Activated T-cell treated with anti-CD3 and anti-CD28 coated beads, Interleukin-2, amount 50 U/mL, for 24 hours (primary cell): Measurements from ENCODE around the gene TMEM233.
A peak's percentile ranks its signal among the peaks of the same experiment; 100 is the strongest.

Experiments used
- DNase-seq: peaks from one replicate; pipeline ENCODE4 v3.0.0-alpha.2; 2020
- H3K27ac Mint-ChIP-seq: 2 replicates; pipeline ENCODE4 v1.8.0; 2020; ENCODE audit warnings: mild to moderate bottlenecking, mixed read lengths
- H3K27me3 Mint-ChIP-seq: 2 replicates; pipeline ENCODE4 v1.8.0; 2020; ENCODE audit warnings: mixed read lengths
- H3K36me3 Mint-ChIP-seq: 2 replicates; pipeline ENCODE4 v1.8.0; 2020; ENCODE audit warnings: low read depth, mixed read lengths
- H3K4me1 Mint-ChIP-seq: 2 replicates; pipeline ENCODE4 v1.8.0; 2020; ENCODE audit warnings: low read depth, mixed read lengths
- H3K4me3 Mint-ChIP-seq: 2 replicates; pipeline ENCODE4 v1.8.0; 2020; ENCODE audit warnings: mild to moderate bottlenecking, moderate library complexity, mixed read lengths
- H3K9me3 Mint-ChIP-seq: 2 replicates; pipeline ENCODE4 v1.8.0; 2020; ENCODE audit warnings: mixed read lengths

Gene TMEM233

GRCh38 chr12:119659289-119659897, 65.8 kb downstream of the TMEM233 start:
- Mint-ChIP-seq H3K9me3 (no peaks in the 10 kb centered on the region), H3K4me1 (peaks cover 1% of the 10 kb centered on the region), H3K27ac (no peak overlapping the region), H3K4me3 (no peak overlapping the region), H3K36me3 (no peaks in the 10 kb centered on the region), H3K27me3 (no peaks in the 10 kb centered on the region)
- no peak for DNase-seq

DNA sequence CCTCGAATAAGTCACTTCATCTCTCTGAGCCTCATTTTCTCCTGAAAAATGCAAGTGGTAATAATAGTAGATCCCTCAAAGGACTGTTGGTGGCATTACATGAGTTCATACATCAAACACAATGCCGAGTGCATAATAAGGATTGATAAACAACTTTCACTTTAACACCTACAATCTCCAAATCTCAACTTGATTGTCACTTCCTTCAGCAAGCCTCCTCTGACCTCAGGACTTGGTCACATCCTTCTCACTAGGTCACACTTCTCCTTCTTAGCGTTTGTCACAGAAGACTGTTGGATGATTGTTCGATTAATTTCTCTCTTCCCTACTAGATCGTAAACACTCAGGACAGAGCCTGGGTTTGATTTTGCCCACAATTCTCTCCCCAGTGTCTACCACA, 66.5 kb downstream of the TMEM233 start:
- H3K4me3 Mint-ChIP-seq, result no peak overlapping the region
- no peak overlapping the region for H3K27ac Mint-ChIP-seq
- H3K4me1 Mint-ChIP-seq, result peaks cover 1% of the 10 kb centered on the region
- no peak for DNase-seq
- H3K27me3 Mint-ChIP-seq, result no peaks in the 10 kb centered on the region
- H3K9me3 Mint-ChIP-seq, result no peaks in the 10 kb centered on the region
- H3K36me3 Mint-ChIP-seq, result no peaks in the 10 kb centered on the region

DNA sequence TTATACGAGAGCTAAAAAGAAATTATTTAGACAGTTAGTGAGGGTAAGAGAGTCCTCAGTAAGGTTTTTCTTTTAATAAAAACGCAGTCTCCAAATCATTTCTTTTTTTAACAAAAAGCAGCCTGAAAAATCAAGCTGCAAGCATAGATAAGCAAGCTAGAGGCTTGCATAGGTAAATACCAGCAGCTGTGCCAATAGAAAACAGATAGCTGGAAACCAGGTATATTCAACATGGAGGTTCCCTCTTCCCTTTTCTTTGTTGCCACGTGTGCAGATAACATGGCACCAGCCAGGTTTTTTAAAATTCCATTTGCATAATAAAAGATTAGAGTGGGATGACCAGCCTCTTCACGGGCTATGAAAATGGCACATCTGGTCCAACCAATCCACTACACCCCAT, 68.3 kb downstream of the TMEM233 start:
- no peaks in the 10 kb centered on the region for H3K27me3 Mint-ChIP-seq
- H3K4me1 Mint-ChIP-seq, result peaks cover 12% of the 10 kb centered on the region
- H3K27ac Mint-ChIP-seq, result no peak overlapping the region
- no peak overlapping the region for H3K4me3 Mint-ChIP-seq
- no peaks in the 10 kb centered on the region for H3K9me3 Mint-ChIP-seq
- no peaks in the 10 kb centered on the region for H3K36me3 Mint-ChIP-seq
- no peak for DNase-seq

DNA sequence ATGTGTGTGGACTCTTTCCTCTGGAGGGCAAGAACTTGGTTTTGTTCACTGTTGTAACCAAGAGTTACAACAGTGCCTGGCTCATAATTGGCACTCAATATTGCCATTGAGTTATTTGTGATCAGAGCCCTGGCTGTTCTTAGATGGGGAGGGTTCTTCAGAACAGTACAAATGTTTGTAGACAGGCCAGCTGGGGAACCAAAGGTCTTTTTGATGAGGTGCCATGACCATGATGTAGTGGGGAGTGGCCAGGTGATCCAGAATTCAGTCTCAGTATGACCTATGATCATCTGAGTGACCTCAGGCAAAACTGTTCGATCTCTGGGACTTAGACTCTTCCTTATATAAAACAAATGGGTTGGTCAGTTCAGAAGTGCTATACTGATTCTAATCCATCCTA, 71.1 kb downstream of the TMEM233 start:
- Mint-ChIP-seq H3K36me3 (peaks cover 12% of the 10 kb centered on the region), H3K4me3 (no peak overlapping the region), H3K4me1 (peaks cover 26% of the 10 kb centered on the region), H3K27me3 (no peaks in the 10 kb centered on the region), H3K9me3 (no peaks in the 10 kb centered on the region), H3K27ac (no peak overlapping the region)
- no peak for DNase-seq

GRCh38 chr12:119665164-119665929, 71.8 kb downstream of the TMEM233 start:
- Mint-ChIP-seq H3K27ac (no peak overlapping the region), H3K36me3 (peaks cover 19% of the 10 kb centered on the region), H3K27me3 (no peaks in the 10 kb centered on the region), H3K4me3 (no peak overlapping the region), H3K9me3 (no peaks in the 10 kb centered on the region), H3K4me1 (peaks cover 32% of the 10 kb centered on the region)
- no peak for DNase-seq

DNA sequence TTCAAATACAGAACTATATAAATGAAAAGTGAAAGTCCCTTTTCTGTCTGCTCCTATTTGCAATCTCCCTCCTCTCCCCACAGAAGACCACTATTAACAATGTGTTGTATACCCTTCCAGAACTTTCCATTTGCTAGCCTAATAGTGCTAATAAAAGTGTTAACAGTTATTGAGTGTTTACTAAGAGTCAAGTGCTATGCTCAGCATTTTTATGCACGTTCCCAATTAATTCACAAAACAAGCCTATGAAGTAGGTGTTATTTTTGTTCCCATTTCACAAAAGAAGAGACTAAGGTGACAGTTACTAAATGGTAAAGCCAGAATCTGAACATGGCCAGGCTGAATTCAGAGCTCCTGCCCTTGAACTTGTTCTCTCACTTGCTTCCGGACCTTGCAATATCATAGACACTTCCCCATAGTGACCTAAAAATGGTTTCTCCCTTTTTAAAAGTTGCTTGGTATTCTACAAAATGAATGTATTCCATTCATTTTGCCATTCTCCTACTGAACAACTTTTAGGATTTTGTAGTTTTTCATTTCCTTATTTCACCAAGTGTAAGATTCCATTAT, 72.7 kb downstream of the TMEM233 start:
- peaks cover 41% of the 10 kb centered on the region for H3K4me1 Mint-ChIP-seq
- H3K4me3 Mint-ChIP-seq, result peak overlapping the region; percentile 94
- peak overlapping the region; percentile 55 for H3K27ac Mint-ChIP-seq
- no peaks in the 10 kb centered on the region for H3K9me3 Mint-ChIP-seq
- no peaks in the 10 kb centered on the region for H3K27me3 Mint-ChIP-seq
- peaks cover 29% of the 10 kb centered on the region for H3K36me3 Mint-ChIP-seq
- no peak for DNase-seq

DNA sequence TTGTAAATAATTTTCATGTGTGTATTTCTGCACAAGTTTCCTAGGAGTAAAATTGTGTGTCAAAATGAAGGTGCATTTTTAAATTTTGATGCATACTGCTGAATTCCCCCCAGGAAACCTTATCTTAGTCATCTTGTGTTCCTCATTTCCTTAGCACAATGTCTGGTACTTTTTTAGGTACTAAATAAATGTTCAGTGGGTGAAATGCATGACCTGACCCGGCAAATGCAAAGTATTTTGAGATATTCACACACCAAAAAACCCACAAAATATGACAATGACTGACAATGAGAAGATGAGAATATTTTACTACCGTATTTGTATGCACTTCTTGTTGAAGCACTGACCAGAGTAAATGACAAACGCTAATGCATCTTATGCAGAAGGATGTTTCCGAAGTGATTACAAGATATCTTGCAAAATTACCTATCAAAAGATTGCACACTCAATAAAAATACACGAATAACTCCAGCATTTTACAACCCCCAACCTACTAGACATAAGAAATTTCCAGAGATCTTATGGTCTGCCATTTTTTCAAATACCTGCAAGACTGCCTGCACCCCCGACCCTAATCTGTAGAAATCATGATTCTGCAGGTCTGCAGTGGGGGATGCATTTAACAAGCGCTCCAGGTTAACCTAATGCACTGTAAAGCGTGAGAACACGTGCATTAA, 73.5 kb downstream of the TMEM233 start:
- Mint-ChIP-seq H3K27me3 (no peaks in the 10 kb centered on the region), H3K36me3 (peaks cover 36% of the 10 kb centered on the region), H3K4me1 (peaks cover 48% of the 10 kb centered on the region), H3K4me3 (peak overlapping the region; percentile 94), H3K9me3 (no peaks in the 10 kb centered on the region), H3K27ac (peak overlapping the region; percentile 96)
- no peak for DNase-seq

DNA sequence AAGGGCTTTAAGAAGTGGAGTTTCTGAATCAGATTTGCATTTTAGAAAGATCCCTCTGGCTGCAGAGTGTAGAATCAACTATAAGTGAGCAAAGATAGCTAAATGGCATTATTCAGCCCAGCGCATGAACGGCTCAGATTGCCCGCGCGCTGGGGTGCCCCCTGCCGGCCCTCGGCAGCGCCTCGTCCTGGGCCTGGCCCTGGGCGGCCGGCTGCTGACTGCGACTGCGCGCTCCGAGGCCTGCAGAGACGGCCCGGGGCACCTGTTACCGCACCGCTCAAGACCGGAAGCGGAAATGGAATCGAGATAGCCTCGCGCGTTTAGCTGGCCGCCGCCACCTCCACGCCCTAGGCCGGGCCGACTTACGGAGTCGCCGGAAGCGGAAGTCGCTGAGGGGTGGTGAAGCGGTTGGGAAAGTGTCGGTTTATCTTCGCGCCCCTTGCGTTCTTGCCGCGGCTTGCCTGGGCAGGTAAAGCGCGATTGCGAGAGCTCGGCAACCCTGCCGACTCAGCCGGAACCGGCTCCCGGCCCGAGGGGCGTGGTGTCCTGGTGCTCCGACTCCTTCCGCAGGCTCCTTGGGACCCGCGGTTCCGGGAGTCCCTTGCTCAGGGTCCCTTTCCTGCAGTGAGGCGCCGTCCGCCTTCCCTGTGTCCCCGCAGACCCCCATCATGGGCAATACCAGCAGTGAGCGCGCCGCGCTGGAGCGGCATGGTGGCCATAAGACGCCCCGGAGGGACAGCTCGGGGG, 74.2 kb downstream of the TMEM233 start, which contains the start of gene PRKAB1:
TSS of gene PRKAB1 (plus strand) at position 557 of the 747 bp plus-strand sequence. CDS start at position 669, 112 bp downstream.
- DNase-seq, result peak; percentile 96
- Mint-ChIP-seq H3K9me3 (no peaks in the 10 kb centered on the region), H3K4me1 (peaks cover 55% of the 10 kb centered on the region), H3K27me3 (no peaks in the 10 kb centered on the region), H3K36me3 (peaks cover 43% of the 10 kb centered on the region), H3K4me3 (peak within 1 kb of the TSS; percentile 94), H3K27ac (peak within 1 kb of the TSS; percentile 96)

GRCh38 chr12:119668324-119668841, 74.8 kb downstream of the TMEM233 start:
- H3K27me3 Mint-ChIP-seq, result no peaks in the 10 kb centered on the region
- H3K27ac Mint-ChIP-seq, result peak overlapping the region; percentile 96
- DNase-seq, result no peak
- H3K4me1 Mint-ChIP-seq, result peaks cover 61% of the 10 kb centered on the region
- no peaks in the 10 kb centered on the region for H3K9me3 Mint-ChIP-seq
- H3K36me3 Mint-ChIP-seq, result peaks cover 49% of the 10 kb centered on the region
- H3K4me3 Mint-ChIP-seq, result peak overlapping the region; percentile 94

GRCh38 chr12:119669744-119670472, 76.3 kb downstream of the TMEM233 start:
- peaks cover 75% of the 10 kb centered on the region for H3K4me1 Mint-ChIP-seq
- no peak for DNase-seq
- H3K9me3 Mint-ChIP-seq, result no peaks in the 10 kb centered on the region
- H3K27ac Mint-ChIP-seq, result peak overlapping the region; percentile 79
- H3K27me3 Mint-ChIP-seq, result no peaks in the 10 kb centered on the region
- peaks cover 65% of the 10 kb centered on the region for H3K36me3 Mint-ChIP-seq
- H3K4me3 Mint-ChIP-seq, result peak overlapping the region; percentile 94

DNA sequence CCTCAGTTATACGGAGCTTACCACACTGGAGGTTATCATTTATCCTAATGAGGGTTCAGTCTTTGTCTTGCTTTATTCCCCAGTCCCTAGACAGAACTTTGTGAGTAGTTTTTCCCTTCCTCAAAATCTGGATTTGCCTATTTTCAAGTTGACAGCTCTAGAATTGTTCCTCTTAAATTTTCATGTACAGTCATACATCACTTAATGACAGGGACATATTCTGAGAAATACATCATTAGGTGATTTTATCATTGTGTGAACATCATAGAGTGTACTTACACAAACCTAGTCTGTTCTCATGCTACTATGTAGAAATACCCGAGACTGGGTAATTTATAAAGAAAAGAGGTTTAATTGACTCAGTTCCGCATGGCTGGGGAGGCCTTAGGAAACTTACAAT, 77.5 kb downstream of the TMEM233 start:
- Mint-ChIP-seq H3K4me3 (peak overlapping the region; percentile 94), H3K4me1 (peaks cover 74% of the 10 kb centered on the region)
- no peak for DNase-seq

DNA sequence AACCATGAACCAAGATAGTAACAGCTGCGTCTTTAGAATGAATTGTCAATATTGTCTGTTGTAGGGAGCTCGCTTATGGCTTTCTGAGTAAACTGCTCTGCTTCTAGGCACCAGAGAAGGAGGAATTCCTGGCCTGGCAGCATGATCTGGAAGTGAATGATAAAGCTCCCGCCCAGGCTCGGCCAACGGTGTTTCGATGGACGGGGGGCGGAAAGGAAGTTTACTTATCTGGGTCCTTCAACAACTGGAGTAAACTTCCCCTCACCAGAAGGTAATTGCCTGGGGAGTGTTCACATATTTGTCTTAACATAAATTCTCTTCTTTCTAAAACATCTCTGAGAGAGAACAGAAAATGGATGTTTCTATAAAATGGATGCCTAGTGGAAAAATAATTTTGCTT, 78.6 kb downstream of the TMEM233 start:
- Mint-ChIP-seq H3K27ac (peak overlapping the region; percentile 85), H3K4me3 (no peak overlapping the region), H3K36me3 (peaks cover 87% of the 10 kb centered on the region), H3K27me3 (no peaks in the 10 kb centered on the region), H3K9me3 (no peaks in the 10 kb centered on the region), H3K4me1 (peaks cover 63% of the 10 kb centered on the region)
- DNase-seq, result no peak

More for the DNA sequence above, 77.5 kb downstream of the TMEM233 start:
- Mint-ChIP-seq H3K36me3 (peaks cover 76% of the 10 kb centered on the region), H3K27ac (peak overlapping the region; percentile 79), H3K27me3 (no peaks in the 10 kb centered on the region), H3K9me3 (no peaks in the 10 kb centered on the region)

DNA sequence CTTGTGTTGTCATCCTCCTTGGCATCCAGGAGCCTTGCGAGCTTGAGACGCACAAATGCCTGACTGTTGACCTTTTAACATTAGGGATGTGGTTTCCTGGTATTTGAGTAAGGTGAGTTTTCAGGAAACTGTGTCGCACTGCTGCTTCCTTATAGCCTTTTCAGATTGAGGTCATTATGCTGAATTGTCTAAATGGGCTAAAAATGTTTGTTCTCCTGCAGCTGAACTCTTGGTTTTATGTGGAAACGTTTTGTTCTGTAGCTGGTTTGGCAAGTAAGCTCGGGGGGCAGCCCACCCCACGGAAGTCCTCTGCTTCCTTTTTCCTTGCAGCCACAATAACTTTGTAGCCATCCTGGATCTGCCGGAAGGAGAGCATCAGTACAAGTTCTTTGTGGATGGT, 80.1 kb downstream of the TMEM233 start:
- peak overlapping the region; percentile 26 for H3K4me3 Mint-ChIP-seq
- H3K4me1 Mint-ChIP-seq, result peaks cover 56% of the 10 kb centered on the region
- peak overlapping the region; percentile 85 for H3K27ac Mint-ChIP-seq
- no peaks in the 10 kb centered on the region for H3K9me3 Mint-ChIP-seq
- H3K36me3 Mint-ChIP-seq, result peaks cover 94% of the 10 kb centered on the region
- H3K27me3 Mint-ChIP-seq, result no peaks in the 10 kb centered on the region
- DNase-seq, result no peak
